ENCODE measurements around the gene TMEM154.

The TMEM154 gene

DNA sequence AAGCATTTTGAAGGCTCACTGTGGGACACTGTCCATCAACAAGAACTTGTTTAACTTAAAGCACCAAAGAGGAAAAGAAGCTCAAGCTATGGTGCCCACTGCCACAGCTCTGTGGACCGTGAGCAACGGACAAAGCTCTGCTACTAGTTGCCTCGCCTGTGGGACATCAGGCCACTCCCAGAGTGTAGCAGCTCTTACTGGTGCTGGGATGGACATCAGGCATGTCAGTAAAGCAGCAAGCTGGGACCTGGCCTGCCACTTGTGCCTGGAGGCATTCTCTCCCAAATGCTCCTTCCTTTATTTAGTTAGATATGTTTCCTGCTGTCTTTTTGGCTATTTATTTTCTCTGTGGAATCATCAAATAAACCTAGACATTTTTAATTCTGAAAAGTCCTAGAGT lies 46.7 kb downstream of the TMEM154 start:
- Histone ChIP-seq H3K36me3 (ENCODE audit: control insufficient read depth in 5 of 5, insufficient read depth in 5 of 5, low read length in 5 of 5) (no peaks in the 10 kb centered on the region), H3K27ac (ENCODE audit: low read depth, low read length) (no peak overlapping the region), H3K9me3 (ENCODE audit: control insufficient read depth in 5 of 5, low read length in 5 of 5) (no peaks in the 10 kb centered on the region), H3K4me1 (ENCODE audit: control insufficient read depth in 5 of 5, insufficient read depth in 5 of 5, low read length in 5 of 5) (no peaks in the 10 kb centered on the region), H3K27me3 (ENCODE audit: control insufficient read depth in 5 of 5, insufficient read depth in 4 of 5, low read length in 5 of 5) (no peaks in the 10 kb centered on the region), H3K4me3 (ENCODE audit: low read depth in 1 of 5, low read length in 5 of 5) (no peak overlapping the region), H3K9ac (ENCODE audit: low read length in 5 of 5) (no peak overlapping the region)

DNA sequence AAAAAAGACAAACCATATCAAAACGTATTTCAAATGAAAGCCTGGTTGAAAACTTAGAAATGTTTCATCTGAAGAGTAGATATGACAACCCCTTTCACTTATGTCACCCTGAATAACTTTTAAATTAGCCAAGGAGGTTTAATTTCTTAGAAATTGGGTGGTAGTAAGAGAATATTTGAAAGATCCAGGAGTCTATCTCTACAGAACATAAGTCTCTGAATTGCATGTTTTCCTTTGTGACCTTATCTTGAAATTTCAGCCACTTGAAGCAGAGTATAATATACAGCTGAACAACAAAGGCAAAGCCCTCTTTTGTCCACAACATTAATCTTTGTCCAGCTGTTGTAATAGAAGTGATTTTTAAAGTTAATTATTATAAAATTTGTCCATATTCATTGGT lies 49.5 kb downstream of the TMEM154 start:
- H3K27ac ChIP-seq (ENCODE audit: low read depth, low read length): no peak overlapping the region
- no peaks in the 10 kb centered on the region for H3K36me3 ChIP-seq (ENCODE audit: control insufficient read depth in 5 of 5, insufficient read depth in 5 of 5, low read length in 5 of 5)
- H3K4me3 ChIP-seq (ENCODE audit: low read depth in 1 of 5, low read length in 5 of 5): no peak overlapping the region
- H3K27me3 ChIP-seq (ENCODE audit: control insufficient read depth in 5 of 5, insufficient read depth in 4 of 5, low read length in 5 of 5): no peaks in the 10 kb centered on the region
- H3K9ac ChIP-seq (ENCODE audit: low read length in 5 of 5): no peak overlapping the region
- H3K9me3 ChIP-seq (ENCODE audit: control insufficient read depth in 5 of 5, low read length in 5 of 5): no peaks in the 10 kb centered on the region
- H3K4me1 ChIP-seq (ENCODE audit: control insufficient read depth in 5 of 5, insufficient read depth in 5 of 5, low read length in 5 of 5): no peaks in the 10 kb centered on the region

DNA sequence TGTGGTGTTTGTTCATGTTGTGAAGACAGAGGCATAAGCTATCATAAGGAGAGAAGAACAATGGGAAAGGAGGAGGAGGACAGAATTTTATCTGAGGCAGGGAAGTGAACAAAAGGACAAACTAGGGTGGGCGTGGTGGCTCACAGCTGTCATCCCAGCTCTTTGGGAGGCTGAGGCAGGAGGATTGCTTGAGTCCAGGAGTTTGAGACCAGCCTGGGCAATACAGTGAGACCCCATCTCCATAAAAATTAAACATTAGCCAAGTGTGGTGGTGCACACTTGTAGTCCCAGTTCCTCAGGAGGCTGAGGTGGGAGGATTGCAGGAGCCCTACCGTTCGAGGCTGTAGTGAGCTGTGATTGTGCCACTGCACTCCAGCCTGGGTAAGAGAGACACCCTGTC lies 49.9 kb downstream of the TMEM154 start:
- no peak overlapping the region for H3K9ac ChIP-seq (ENCODE audit: low read length in 5 of 5)
- H3K4me1 ChIP-seq (ENCODE audit: control insufficient read depth in 5 of 5, insufficient read depth in 5 of 5, low read length in 5 of 5): no peaks in the 10 kb centered on the region
- H3K27ac ChIP-seq (ENCODE audit: low read depth, low read length): no peak overlapping the region
- no peaks in the 10 kb centered on the region for H3K27me3 ChIP-seq (ENCODE audit: control insufficient read depth in 5 of 5, insufficient read depth in 4 of 5, low read length in 5 of 5)
- no peaks in the 10 kb centered on the region for H3K9me3 ChIP-seq (ENCODE audit: control insufficient read depth in 5 of 5, low read length in 5 of 5)
- no peaks in the 10 kb centered on the region for H3K36me3 ChIP-seq (ENCODE audit: control insufficient read depth in 5 of 5, insufficient read depth in 5 of 5, low read length in 5 of 5)
- no peak overlapping the region for H3K4me3 ChIP-seq (ENCODE audit: low read depth in 1 of 5, low read length in 5 of 5)

DNA sequence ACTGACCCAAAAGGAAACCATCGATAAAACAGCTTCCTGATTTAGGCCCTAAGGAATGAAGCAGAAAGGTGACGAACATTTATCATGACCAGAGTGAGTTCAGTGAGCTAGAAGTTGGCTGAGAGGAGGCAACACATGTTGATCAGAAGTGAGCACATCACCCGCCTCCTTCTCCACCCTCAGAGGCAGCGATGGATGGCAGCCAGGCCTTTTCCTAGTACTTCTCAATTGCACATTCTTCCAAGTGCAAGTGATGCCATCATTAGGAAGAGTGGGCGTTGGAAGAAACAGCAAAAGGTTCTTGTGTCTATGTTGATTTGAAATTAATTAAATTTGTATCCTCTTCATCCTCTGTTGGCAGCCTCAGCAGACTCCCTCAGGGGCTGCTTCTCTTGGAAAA lies 51.7 kb downstream of the TMEM154 start:
- no peaks in the 10 kb centered on the region for H3K4me1 ChIP-seq (ENCODE audit: control insufficient read depth in 5 of 5, insufficient read depth in 5 of 5, low read length in 5 of 5)
- H3K4me3 ChIP-seq (ENCODE audit: low read depth in 1 of 5, low read length in 5 of 5): no peak overlapping the region
- no peaks in the 10 kb centered on the region for H3K36me3 ChIP-seq (ENCODE audit: control insufficient read depth in 5 of 5, insufficient read depth in 5 of 5, low read length in 5 of 5)
- no peaks in the 10 kb centered on the region for H3K27me3 ChIP-seq (ENCODE audit: control insufficient read depth in 5 of 5, insufficient read depth in 4 of 5, low read length in 5 of 5)
- H3K9me3 ChIP-seq (ENCODE audit: control insufficient read depth in 5 of 5, low read length in 5 of 5): no peaks in the 10 kb centered on the region
- H3K9ac ChIP-seq (ENCODE audit: low read length in 5 of 5): no peak overlapping the region
- no peak overlapping the region for H3K27ac ChIP-seq (ENCODE audit: low read depth, low read length)

DNA sequence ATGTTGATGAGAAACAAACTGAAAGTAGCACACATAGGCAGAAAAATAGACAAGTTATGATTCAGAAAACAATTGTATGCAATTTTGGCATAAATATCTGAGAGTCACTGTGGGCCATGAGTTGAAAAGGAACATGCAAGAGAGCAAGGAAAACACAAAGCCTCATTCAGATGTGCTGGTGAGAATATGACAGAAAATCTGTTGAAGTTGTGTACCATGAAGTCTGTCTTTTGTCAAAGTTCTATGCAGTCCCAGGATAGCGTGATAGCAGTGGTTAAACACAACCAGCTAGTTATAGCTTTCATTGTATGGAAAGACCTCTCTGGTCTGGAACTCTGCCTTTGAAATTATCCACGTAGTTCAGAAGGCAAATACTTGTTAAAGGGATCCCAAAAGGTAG lies 53.0 kb downstream of the TMEM154 start:
- no peaks in the 10 kb centered on the region for H3K4me1 ChIP-seq (ENCODE audit: control insufficient read depth in 5 of 5, insufficient read depth in 5 of 5, low read length in 5 of 5)
- H3K36me3 ChIP-seq (ENCODE audit: control insufficient read depth in 5 of 5, insufficient read depth in 5 of 5, low read length in 5 of 5): no peaks in the 10 kb centered on the region
- no peak overlapping the region for H3K27ac ChIP-seq (ENCODE audit: low read depth, low read length)
- no peak overlapping the region for H3K4me3 ChIP-seq (ENCODE audit: low read depth in 1 of 5, low read length in 5 of 5)
- no peaks in the 10 kb centered on the region for H3K27me3 ChIP-seq (ENCODE audit: control insufficient read depth in 5 of 5, insufficient read depth in 4 of 5, low read length in 5 of 5)
- H3K9ac ChIP-seq (ENCODE audit: low read length in 5 of 5): no peak overlapping the region
- H3K9me3 ChIP-seq (ENCODE audit: control insufficient read depth in 5 of 5, low read length in 5 of 5): no peaks in the 10 kb centered on the region

DNA sequence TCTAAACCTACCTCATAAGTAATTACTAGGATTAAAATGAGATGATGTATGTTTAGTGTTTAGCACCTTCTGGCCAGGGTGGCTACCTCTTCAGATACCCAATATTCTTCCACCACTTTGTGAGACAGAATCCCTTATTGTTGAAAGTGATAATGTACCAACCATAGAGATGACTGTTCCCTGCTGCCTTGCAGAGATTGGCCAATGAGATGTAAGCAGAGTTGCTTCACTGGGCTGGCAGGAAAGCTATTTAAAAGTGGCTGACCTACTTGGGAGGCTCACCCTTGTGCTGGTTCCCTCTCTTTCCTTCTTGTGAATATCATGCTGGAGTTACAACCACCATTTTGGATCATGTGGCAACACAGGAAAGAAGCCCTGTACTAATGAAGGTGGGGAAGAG lies 58.9 kb downstream of the TMEM154 start:
- Histone ChIP-seq H3K4me1 (ENCODE audit: control insufficient read depth in 5 of 5, insufficient read depth in 5 of 5, low read length in 5 of 5) (no peaks in the 10 kb centered on the region), H3K36me3 (ENCODE audit: control insufficient read depth in 5 of 5, insufficient read depth in 5 of 5, low read length in 5 of 5) (no peaks in the 10 kb centered on the region), H3K27ac (ENCODE audit: low read depth, low read length) (no peak overlapping the region), H3K9me3 (ENCODE audit: control insufficient read depth in 5 of 5, low read length in 5 of 5) (no peaks in the 10 kb centered on the region), H3K4me3 (ENCODE audit: low read depth in 1 of 5, low read length in 5 of 5) (no peak overlapping the region), H3K9ac (ENCODE audit: low read length in 5 of 5) (no peak overlapping the region), H3K27me3 (ENCODE audit: control insufficient read depth in 5 of 5, insufficient read depth in 4 of 5, low read length in 5 of 5) (peaks cover 0 to 6% (median 0%) of the 10 kb centered on the region in 5 donors)

DNA sequence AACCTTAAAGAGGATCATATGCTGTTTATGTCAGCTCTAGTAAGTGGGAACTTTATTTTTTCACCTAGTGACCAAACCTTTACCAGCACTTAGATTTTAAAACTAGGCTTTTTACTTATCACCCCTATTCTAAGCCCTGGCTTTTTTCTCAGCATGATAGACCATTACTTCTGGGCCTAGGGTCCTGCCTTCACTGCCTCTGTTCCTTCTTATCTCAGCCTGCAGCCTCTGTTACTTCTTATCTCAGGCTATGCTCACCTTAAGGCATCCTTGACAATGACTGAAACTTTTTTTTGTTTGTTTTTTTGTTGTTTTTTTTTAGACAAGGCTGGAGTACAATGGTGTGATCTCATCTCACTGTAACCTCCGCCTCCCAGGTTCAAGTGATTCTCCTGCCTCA lies 59.6 kb downstream of the TMEM154 start:
- Histone ChIP-seq H3K9me3 (ENCODE audit: control insufficient read depth in 5 of 5, low read length in 5 of 5) (no peaks in the 10 kb centered on the region), H3K4me1 (ENCODE audit: control insufficient read depth in 5 of 5, insufficient read depth in 5 of 5, low read length in 5 of 5) (no peaks in the 10 kb centered on the region), H3K9ac (ENCODE audit: low read length in 5 of 5) (no peak overlapping the region), H3K27me3 (ENCODE audit: control insufficient read depth in 5 of 5, insufficient read depth in 4 of 5, low read length in 5 of 5) (peaks cover 0 to 6% (median 0%) of the 10 kb centered on the region in 5 donors), H3K36me3 (ENCODE audit: control insufficient read depth in 5 of 5, insufficient read depth in 5 of 5, low read length in 5 of 5) (no peaks in the 10 kb centered on the region), H3K27ac (ENCODE audit: low read depth, low read length) (no peak overlapping the region), H3K4me3 (ENCODE audit: low read depth in 1 of 5, low read length in 5 of 5) (no peak overlapping the region)

DNA sequence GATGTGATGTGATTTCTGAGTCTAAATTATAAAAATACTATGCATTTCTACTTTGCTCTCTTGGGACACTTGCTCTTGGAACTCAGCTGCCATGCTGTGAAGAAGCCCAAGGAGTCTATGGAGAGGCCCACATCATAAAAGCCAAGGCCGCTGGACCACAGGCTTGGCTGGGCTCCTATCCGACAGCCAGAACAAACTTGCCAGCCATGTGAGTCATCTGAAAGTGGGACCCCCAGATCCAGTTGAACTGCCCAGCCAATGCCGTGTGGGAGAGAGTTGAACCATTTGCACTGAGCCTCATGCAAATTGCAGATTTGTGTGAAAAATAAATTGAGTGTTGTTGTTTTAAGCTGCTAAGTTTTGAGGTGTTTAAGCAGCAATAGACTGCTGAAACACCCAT lies 60.2 kb downstream of the TMEM154 start:
- no peak overlapping the region for H3K27ac ChIP-seq (ENCODE audit: low read depth, low read length)

DNA sequence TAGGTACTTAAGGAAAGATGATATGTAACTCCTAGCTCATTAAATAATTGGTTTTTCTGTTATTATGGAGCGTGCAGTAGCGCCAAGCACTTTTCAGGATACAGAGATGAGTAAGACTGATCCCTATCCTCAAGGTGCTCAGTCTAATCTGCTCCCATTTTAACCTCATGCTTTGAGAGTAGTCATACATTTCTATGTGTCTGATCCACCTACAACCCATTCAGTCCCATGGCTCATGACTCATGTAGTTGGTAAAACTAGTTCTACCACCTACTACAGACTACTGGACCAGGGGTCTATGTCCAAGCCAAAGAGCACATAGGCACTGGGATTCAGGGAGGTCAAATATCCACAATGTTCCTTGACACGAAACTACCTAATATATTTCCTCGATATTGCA lies 60.8 kb downstream of the TMEM154 start:
- H3K9ac ChIP-seq (ENCODE audit: low read length in 5 of 5): no peak overlapping the region
- H3K27me3 ChIP-seq (ENCODE audit: control insufficient read depth in 5 of 5, insufficient read depth in 4 of 5, low read length in 5 of 5): peaks cover 0 to 9% (median 0%) of the 10 kb centered on the region in 5 donors
- H3K9me3 ChIP-seq (ENCODE audit: control insufficient read depth in 5 of 5, low read length in 5 of 5): no peaks in the 10 kb centered on the region
- no peak overlapping the region for H3K4me3 ChIP-seq (ENCODE audit: low read depth in 1 of 5, low read length in 5 of 5)
- no peaks in the 10 kb centered on the region for H3K36me3 ChIP-seq (ENCODE audit: control insufficient read depth in 5 of 5, insufficient read depth in 5 of 5, low read length in 5 of 5)
- no peaks in the 10 kb centered on the region for H3K4me1 ChIP-seq (ENCODE audit: control insufficient read depth in 5 of 5, insufficient read depth in 5 of 5, low read length in 5 of 5)
- H3K27ac ChIP-seq (ENCODE audit: low read depth, low read length): no peak overlapping the region

More for the DNA sequence above, 60.2 kb downstream of the TMEM154 start:
- H3K27me3 ChIP-seq (ENCODE audit: control insufficient read depth in 5 of 5, insufficient read depth in 4 of 5, low read length in 5 of 5): peaks cover 0 to 9% (median 0%) of the 10 kb centered on the region in 5 donors
- no peak overlapping the region for H3K4me3 ChIP-seq (ENCODE audit: low read depth in 1 of 5, low read length in 5 of 5)
- H3K4me1 ChIP-seq (ENCODE audit: control insufficient read depth in 5 of 5, insufficient read depth in 5 of 5, low read length in 5 of 5): no peaks in the 10 kb centered on the region
- no peaks in the 10 kb centered on the region for H3K36me3 ChIP-seq (ENCODE audit: control insufficient read depth in 5 of 5, insufficient read depth in 5 of 5, low read length in 5 of 5)
- H3K9me3 ChIP-seq (ENCODE audit: control insufficient read depth in 5 of 5, low read length in 5 of 5): no peaks in the 10 kb centered on the region
- no peak overlapping the region for H3K9ac ChIP-seq (ENCODE audit: low read length in 5 of 5)

DNA sequence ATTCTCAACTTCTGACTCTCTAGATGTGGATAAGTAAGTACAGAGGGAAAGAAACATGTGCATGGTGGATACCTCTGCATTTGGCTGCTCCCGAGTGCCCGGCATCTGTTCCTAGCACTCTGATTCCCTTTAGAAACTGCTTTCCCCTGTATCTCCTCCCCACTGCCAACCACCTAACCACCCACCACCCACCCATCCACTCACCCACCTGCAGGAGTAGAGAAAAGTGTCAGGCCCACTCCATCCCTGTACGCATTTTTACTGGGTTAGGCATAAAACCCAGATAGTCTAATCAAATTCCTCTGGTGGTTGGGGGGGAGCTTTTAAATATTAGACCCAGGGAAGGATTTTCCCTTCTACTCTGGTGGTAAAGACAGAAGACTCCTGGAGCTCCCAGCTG lies 63.0 kb downstream of the TMEM154 start:
- no peak overlapping the region for H3K27ac ChIP-seq (ENCODE audit: low read depth, low read length)
- no peak overlapping the region for H3K4me3 ChIP-seq (ENCODE audit: low read depth in 1 of 5, low read length in 5 of 5)
- H3K27me3 ChIP-seq (ENCODE audit: control insufficient read depth in 5 of 5, insufficient read depth in 4 of 5, low read length in 5 of 5): peaks cover 0 to 9% (median 0%) of the 10 kb centered on the region in 5 donors
- H3K9ac ChIP-seq (ENCODE audit: low read length in 5 of 5): no peak overlapping the region
- no peaks in the 10 kb centered on the region for H3K9me3 ChIP-seq (ENCODE audit: control insufficient read depth in 5 of 5, low read length in 5 of 5)
- no peaks in the 10 kb centered on the region for H3K36me3 ChIP-seq (ENCODE audit: control insufficient read depth in 5 of 5, insufficient read depth in 5 of 5, low read length in 5 of 5)
- no peaks in the 10 kb centered on the region for H3K4me1 ChIP-seq (ENCODE audit: control insufficient read depth in 5 of 5, insufficient read depth in 5 of 5, low read length in 5 of 5)

Measured in subcutaneous abdominal adipose tissue (tissue), 5 donors.